Uterus (tissue), 2 donors: ENCODE measurements around the gene HINT3.

Source experiments
- CTCF ChIP-seq, 4 experiments: fragments of 200-600 bp in 2 of 4; fragments of 450-650 bp in 2 of 4; sonication (generic) in 2 of 4; IDR thresholded peaks; one replicate each; pipeline ENCODE4 v1.5.1; 2016 to 2019; ENCODE audit warnings: antibody characterized with exemption in 4 of 4, mild to moderate bottlenecking in 2 of 4, moderate library complexity in 1 of 4
- POLR2A ChIP-seq, 2 donors: fragments of 450-650 bp; IDR thresholded peaks; one replicate each; pipeline ENCODE4 v1.6.1; 2016; ENCODE audit warnings: antibody characterized with exemption in 2 of 2, mild to moderate bottlenecking in 1 of 2, moderate library complexity in 1 of 2

GRCh38 chr6:126017668-126018067, 61.1 kb downstream of the HINT3 start:
- no peak for TF ChIP-seq CTCF (IDR thresholded peaks at IDR 0.05)
- TF ChIP-seq POLR2A (IDR thresholded peaks at IDR 0.05): no peak
